H54 (cell line): ENCODE measurements around the gene MAP7D3.
"Not testable (repeated sequence)": the region's sequence is repeated elsewhere in the genome, so short reads cannot be mapped to it uniquely, and the experiment has no call there.

ENCODE experiments used
- DNase-seq: peaks from one replicate; pipeline ENCODE4 v3.0.0; 2011; ENCODE audit warnings: low spot score, mixed read lengths; ENCODE audit not compliant: insufficient read length
- FAIRE-seq: peaks from 3 replicates; lab custom pipeline; 2011; peaks lifted over from hg19 to GRCh38; lab: Jason Lieb, UNC
- POLR2A ChIP-seq: IDR thresholded peaks from 2 replicates; pipeline ENCODE4 v1.6.1; 2011; ENCODE audit warnings: low read depth, mild to moderate bottlenecking, low read length

The MAP7D3 gene, protein sequence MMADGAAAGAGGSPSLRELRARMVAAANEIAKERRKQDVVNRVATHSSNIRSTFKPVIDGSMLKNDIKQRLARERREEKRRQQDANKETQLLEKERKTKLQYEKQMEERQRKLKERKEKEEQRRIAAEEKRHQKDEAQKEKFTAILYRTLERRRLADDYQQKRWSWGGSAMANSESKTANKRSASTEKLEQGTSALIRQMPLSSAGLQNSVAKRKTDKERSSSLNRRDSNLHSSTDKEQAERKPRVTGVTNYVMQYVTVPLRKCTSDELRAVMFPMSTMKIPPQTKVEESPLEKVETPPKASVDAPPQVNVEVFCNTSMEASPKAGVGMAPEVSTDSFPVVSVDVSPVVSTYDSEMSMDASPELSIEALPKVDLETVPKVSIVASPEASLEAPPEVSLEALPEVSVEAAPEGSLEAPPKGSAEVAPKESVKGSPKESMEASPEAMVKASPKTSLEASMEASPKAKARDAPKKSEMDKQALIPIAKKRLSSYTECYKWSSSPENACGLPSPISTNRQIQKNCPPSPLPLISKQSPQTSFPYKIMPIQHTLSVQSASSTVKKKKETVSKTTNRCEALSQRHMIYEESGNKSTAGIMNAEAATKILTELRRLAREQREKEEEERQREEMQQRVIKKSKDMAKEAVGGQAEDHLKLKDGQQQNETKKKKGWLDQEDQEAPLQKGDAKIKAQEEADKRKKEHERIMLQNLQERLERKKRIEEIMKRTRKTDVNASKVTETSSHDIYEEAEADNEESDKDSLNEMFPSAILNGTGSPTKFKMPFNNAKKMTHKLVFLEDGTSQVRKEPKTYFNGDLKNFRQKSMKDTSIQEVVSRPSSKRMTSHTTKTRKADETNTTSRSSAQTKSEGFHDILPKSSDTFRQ

DNA sequence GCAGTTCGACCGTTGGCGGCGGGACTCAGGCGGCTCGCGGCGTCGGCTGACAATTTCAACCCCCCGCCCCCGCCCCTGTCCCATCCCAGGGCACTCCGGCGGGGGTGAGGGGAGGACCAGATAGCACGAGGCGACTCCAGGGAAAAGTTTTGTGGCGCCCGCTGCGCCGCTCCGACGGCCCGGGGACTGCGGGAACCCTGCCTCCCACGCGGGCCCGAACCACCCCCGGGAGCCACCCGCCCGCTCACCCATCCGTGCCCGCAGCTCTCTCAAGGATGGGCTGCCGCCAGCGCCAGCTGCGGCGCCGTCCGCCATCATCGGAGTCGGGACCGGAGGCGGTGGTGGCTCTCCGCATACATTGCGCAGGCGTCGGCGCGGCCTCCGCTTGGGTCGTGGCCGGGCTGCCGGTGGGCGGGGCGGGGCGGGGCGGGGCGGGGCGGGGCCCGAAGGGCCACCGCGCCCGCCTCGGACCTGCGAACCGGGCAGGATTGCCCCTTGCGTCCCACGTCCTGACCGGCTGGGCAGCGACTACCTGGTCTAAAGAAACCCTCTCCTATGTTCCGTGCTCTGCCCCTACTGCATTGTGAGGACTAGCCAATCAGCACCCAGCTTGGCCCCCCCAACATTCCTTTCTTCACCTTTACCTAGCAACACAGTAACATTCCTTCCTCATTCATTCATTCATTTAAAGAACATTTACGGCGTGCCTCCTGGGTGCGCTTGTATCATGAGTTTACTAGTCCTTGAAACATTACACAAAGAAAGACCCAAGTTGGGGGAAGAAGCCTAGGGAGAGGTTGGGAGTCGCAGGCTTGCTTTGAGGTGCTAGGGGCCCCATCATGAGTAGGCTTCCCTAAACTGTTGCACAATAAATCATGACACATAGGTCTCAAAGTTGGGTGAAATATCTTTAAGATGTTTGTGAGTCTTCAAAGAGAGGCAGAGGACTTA lies at the start of gene MAP7D3:
TSS of gene MAP7D3 (minus strand) at position 360 of the 951 bp plus-strand sequence. CDS start at position 318, 42 bp downstream.
- TF ChIP-seq POLR2A, result peak; percentile 77
- DNase-seq (peak; percentile 68), FAIRE-seq (no peak)

DNA sequence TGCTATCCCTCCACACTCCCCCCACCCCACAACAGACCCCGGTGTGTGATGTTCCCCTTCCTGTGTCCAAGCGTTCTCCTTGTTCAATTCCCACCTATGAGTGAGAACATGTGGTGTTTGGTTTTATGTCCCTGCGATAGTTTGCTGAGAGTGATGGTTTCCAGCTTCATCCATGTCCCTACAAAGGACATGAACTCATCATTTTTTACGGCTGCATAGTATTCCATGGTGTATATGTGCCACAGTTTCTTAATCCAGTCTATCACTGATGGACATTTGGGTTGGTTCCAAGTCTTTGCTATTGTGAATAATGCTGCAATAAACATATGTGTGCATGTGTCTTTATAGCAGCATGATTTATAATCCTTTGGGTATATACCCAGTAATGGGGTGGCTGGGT lies 49.5 kb upstream of the MAP7D3 start, which contains the start of gene ADGRG4:
TSS of gene ADGRG4 (plus strand) at position 243 of the 400 bp plus-strand sequence. CDS start 7,815 bp downstream, outside the sequence.
- FAIRE-seq, DNase-seq: not testable (repeated sequence)

DNA sequence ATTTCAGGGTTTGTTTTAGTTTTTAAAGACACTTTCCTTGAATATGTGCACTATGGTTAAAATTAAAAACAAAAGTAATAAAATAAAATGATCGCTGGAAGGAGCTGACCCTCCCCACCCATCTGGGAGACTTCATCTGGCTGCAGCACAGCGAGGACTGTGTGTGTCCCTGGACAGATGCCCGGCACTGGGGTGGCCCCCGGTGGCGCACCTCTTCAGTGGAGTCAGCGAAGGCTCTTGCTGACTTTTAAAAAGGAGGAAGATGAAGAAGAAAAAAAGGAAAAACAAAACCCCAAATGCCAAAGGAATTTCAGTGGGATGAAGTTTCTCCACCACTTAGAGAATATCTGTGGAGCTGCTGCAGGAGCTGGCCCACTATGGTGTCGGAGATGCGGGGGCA lies 44.2 kb upstream of the MAP7D3 start:
- TF ChIP-seq POLR2A, result no peak
- DNase-seq, result no peak
- FAIRE-seq, result no peak

DNA sequence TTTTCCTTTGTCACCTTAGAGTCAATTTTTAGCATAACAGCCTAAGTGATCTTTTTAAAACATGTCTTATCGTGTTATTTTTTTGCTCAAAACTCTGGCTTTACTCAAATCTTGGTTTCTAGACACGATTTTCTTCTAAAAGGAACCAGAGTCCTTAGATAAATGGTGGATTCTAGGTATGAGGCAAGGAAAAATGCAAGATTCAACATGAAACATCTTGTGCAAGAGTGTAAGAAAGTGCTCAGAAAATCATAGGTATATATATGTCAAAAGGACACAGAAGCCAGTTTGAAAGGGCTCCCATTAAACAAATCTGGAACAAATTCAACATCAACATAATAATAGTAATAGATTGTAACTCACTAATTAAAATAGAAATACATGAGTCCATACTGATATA lies 41.5 kb upstream of the MAP7D3 start:
- FAIRE-seq, result no peak
- no peak for DNase-seq
- no peak for TF ChIP-seq POLR2A

DNA sequence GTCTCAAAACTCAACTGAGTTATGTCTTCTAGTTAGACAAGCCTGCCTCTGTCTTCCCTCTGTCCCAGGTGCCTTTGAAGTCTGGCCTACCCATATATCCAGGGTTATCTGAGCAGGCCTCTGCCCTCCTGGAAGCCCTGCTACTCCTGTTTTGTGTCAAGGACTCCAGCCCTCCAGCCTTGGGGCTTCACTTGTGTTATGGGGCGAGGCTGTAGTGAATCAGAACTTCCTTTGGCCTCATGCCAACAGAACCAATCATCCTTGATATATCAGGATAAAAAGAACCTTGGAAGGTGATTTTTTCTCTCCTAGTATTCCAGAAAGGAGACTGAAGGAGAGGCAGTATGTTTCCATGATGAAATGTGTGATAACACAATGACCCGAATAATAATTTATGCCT lies 40.6 kb upstream of the MAP7D3 start:
- DNase-seq (no peak), FAIRE-seq (no peak)
- TF ChIP-seq POLR2A, result no peak

DNA sequence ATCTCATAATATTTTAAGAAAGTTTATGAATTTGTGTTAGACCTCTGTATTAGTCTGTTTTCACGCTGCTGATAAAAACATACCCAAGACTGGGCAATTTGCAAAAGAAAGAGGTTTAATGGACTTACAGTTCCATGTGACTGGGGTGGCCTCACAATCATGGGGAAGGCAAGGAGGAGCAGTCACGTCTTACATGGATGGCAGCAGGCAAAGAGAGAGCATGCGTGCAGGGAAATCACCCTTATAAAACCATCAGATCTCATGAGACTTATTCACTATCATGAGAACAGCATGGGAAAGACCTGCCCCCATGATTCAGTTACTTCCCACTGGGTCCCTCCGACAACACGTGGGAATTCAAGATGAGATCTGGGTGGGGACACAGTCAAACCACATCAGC lies 35.2 kb upstream of the MAP7D3 start:
- FAIRE-seq, DNase-seq: not testable (repeated sequence)

DNA sequence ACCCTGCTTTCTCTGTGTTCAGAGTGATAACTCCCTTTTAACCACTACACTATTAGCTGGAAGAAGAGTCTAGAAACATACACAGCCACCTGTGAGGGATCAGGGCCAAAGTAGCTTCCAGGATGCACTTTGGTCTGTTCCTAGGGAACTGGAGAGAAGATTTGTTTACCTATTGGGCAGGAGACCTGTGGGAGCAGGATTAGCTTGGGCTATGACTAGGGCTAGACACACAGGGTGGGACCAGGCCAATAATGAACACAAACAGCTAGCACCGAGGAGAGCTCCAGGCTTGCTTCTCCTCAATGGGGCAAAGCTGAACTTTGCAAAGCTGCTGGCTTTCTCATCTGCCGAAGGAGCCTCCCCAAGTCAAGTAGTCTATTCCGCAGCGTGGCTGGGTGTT lies 24.4 kb upstream of the MAP7D3 start:
- no peak for DNase-seq
- no peak for FAIRE-seq
- TF ChIP-seq POLR2A, result no peak

DNA sequence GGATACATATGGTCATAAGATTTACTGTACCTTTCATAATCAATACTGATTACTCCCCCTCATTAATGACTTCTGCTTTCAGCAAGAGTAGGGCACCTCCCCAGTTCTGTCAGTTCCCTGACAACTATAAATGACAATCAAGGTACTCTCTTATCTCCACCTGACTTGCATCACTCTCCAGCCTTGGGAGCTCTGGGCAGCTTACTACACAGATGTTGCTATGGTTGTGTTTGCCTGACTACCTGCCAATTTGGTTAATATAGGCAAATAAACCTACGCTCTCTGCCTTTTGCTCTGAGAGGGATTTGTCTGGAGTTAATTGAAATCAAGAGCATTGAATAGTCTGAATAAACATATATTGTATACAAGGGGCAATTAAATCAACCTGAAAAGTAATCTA lies 22.8 kb upstream of the MAP7D3 start:
- TF ChIP-seq POLR2A, result no peak
- DNase-seq, result no peak
- no peak for FAIRE-seq

DNA sequence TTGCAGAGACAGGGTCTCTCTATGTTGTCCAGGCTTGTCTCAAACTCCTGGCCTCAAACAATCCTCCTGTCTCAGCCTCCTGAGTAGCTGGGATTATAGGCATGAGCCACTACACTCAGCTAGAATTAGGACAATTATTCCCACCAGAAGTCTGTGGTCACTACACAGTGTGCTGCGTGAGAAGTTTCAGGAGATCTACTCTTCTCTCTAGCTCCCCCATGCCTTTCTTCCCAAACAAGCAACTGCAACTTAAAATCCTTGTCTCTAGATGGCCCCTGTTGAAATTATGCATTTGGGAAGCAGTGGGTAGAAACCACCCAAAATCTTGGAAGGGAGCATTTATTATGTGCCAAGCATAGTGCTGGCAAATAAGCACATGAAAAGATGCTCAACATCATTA lies 21.1 kb upstream of the MAP7D3 start:
- FAIRE-seq (peak; percentile 30), DNase-seq (no peak)
- TF ChIP-seq POLR2A, result no peak

DNA sequence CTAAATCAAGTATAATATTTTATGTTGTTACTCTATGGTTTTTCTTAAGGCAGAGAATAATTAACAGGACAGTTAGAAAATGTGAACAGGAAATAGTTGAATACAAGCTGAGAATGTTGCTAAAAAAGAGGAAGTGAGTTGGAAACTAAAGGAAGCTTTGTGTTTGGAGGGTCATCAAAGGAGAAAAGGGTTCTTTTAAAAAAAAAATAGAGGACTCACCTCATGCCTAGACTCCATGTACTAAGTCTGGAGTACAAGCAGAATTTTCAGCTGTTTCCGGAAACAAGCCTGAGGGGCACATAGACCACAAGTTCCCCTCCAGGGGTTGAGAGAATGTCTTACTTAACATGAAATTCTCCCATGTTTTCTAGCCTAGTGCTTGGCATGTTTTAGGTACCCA lies 20.1 kb upstream of the MAP7D3 start:
- TF ChIP-seq POLR2A, result no peak
- DNase-seq (no peak), FAIRE-seq (no peak)

DNA sequence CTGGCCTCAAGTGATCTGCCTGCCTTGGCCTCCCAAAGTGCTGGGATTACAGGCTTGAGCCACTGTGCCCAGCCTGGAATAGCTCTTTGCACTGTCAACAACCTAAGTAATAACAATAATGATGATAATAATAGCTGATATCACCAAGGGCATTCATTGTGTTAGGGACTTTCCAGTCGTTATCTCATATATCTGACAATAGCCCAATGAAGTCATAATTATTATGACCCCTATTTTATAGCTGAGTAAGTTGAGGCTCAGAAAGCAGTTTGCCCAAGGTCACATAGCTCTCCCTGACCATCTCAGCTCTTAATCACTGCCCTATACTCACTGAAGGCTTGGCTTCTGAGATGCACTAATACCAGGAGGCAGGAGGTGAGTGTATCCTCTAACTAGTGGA lies 18.7 kb upstream of the MAP7D3 start:
- FAIRE-seq (no peak), DNase-seq (no peak)
- no peak for TF ChIP-seq POLR2A

DNA sequence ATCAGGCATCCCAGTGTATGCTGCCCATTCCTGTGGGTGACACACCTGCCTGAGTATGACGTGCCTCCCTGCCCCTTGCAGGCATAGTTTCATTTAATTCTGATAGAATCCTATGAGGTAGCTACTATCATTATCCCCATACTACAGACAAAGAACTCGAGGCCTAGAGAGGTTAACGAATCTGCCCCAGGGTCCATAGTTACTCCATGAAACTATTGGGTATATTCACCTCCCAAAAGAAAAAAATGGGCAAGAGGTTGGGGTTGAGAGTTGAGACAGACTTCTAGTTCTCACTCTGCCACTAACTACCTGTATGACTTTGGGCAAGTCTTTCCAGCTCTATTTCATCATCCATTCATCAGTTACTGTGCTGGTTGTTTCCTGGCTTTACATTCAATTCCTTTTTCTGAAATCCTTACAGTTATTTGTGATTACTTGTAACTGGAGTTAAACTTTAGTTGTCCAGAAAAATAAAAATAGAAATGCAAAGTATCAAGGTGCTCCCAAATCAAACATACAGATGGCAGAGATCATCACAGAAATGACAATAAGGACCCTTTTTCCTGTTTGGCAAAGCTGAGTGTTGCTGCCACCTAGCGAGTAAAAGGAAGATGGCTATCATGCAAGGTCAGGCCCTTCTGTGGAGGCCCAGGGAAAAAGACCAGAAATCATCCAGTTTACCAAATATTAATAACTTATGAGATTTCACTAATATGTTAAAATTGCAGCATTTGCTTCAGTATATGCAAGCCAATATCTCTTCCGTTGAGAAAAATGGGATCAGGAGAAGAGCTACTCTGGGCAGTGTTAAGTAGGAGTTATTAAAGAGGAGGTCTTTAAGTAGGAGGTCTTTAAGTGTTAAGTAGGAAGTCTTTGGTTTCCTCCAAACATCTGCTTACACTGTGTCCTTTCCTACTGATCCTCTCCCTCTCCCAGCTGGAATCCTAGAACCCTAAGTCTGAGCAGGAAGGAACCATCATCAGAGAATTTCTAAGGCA lies 17.1 kb upstream of the MAP7D3 start:
- DNase-seq, result no peak
- FAIRE-seq, result peak; percentile 81
- TF ChIP-seq POLR2A, result no peak

DNA sequence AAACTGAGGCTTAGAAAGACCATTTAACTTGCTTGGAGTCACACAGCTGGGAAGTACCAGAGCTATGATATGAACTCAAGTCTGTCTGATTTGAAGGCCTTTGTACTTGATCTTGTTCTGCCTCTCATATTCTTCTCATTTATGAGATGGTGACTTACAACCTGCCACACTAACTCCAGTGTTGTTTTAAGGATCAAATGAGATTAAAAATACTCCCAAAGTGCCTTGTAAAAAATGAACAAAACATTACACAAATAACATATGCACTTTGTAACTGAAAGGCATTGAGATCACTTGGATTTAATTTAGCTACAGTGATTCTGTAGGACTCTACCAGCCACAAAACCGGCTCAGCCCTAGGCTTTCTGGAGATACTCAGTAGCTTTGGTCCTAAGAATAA lies 15.6 kb upstream of the MAP7D3 start:
- TF ChIP-seq POLR2A, result no peak
- no peak for FAIRE-seq
- no peak for DNase-seq
